GM12878 (cell line): ENCODE results near the gene DNAJC4.

Source experiments
- BHLHE40 ChIP-seq, 2 experiments: fragments of 450-650 bp in 1 of 2; IDR thresholded peaks; 2 replicates each; pipeline ENCODE4 v1.6.1; 2011 to 2017; ENCODE audit warnings: low read depth in 2 of 2, borderline replicate concordance in 1 of 2, improper control_type of control experiment in 1 of 2, low read length in 1 of 2, mild to moderate bottlenecking in 1 of 2
- CTCF ChIP-seq, 3 experiments: IDR thresholded peaks in 2 of 3; conservative IDR thresholded peaks in 1 of 3; 2 replicates each; pipeline ENCODE4 v1.5.1; 2011; ENCODE audit warnings: low read depth in 3 of 3, low read length in 3 of 3, mild to moderate bottlenecking in 3 of 3, control low read depth in 2 of 3, moderate library complexity in 2 of 3, inconsistent platforms in 1 of 3, mixed read lengths in 1 of 3; ENCODE audit not compliant: control insufficient read depth in 2 of 3, insufficient read depth in 1 of 3; ENCODE audit errors: extremely low read depth in 1 of 3
- EP300 ChIP-seq, 2 experiments: fragments of 150-350 bp in 1 of 2; IDR thresholded peaks; 2 replicates each; pipeline ENCODE4 v1.6.1; 2011 to 2012; ENCODE audit warnings: low read depth in 2 of 2, low read length in 2 of 2, borderline replicate concordance in 1 of 2, improper control_type of control experiment in 1 of 2, inconsistent platforms in 1 of 2; ENCODE audit not compliant: control insufficient read depth in 1 of 2
- EZH2 ChIP-seq: IDR thresholded peaks from 2 replicates; pipeline ENCODE4 v1.6.1; 2012; ENCODE audit warnings: low read depth, mild to moderate bottlenecking, control low read depth, inconsistent platforms, low read length, borderline replicate concordance; ENCODE audit not compliant: control insufficient read depth
- GABPA ChIP-seq: IDR thresholded peaks from 2 replicates; pipeline ENCODE4 v1.6.1; 2014; ENCODE audit warnings: antibody characterized with exemption, low read depth, mild to moderate bottlenecking, inconsistent platforms
- NR2C2 ChIP-seq: IDR thresholded peaks from 2 replicates; pipeline ENCODE4 v1.6.1; 2011; ENCODE audit warnings: borderline replicate concordance, low read depth; ENCODE audit not compliant: control insufficient read depth, insufficient read length
- PAX8 ChIP-seq: fragments of 450-650 bp; IDR thresholded peaks from 2 replicates; pipeline ENCODE4 v1.6.1; 2017; ENCODE audit warnings: mild to moderate bottlenecking, moderate library complexity
- RAD51 ChIP-seq: fragments of 450-650 bp; IDR thresholded peaks from 2 replicates; pipeline ENCODE4 v1.6.1; 2016; ENCODE audit warnings: moderate library complexity, mild to moderate bottlenecking, inconsistent platforms
- SP1 ChIP-seq: IDR thresholded peaks from one replicate; pipeline ENCODE4 v1.6.1; 2011; ENCODE audit warnings: low read depth, low read length
- SRF ChIP-seq, 2 experiments: IDR thresholded peaks; 2 replicates each; pipeline ENCODE4 v1.6.1; 2011; ENCODE audit warnings: low read depth in 2 of 2, low read length in 2 of 2, mild to moderate bottlenecking in 1 of 2, moderate library complexity in 1 of 2
- TCF12 ChIP-seq: IDR thresholded peaks from 2 replicates; pipeline ENCODE4 v1.6.1; 2011; ENCODE audit warnings: low read depth, mild to moderate bottlenecking, low read length
- TF ChIP-seq, protein P1 (sequence below): IDR thresholded peaks from 2 replicates; pipeline ENCODE4 v1.6.1; 2012; ENCODE audit warnings: low read depth, low read length, improper control_type of control experiment
- TF ChIP-seq, protein P2 (sequence below): fragments of 450-650 bp; formaldehyde crosslinking; IDR thresholded peaks from 2 replicates; pipeline ENCODE4 v1.4.0; 2022; ENCODE audit warnings: mild to moderate bottlenecking, moderate library complexity

GRCh38 chr11:64244107-64244506, 13.8 kb downstream of the DNAJC4 start:
- TF ChIP-seq PAX8 (no peak), SP1 (no peak), CTCF (IDR thresholded peaks at IDR 0.05 in 2 of 3, conservative IDR thresholded peaks at IDR 0.05 in 1 of 3; ENCODE audit: control insufficient read depth in 2 of 3, extremely low read depth in 1 of 3, insufficient read depth in 1 of 3, low read depth in 3 of 3, low read length in 3 of 3) (no peak), NR2C2 (no peak), EZH2 (no peak), EP300 (IDR thresholded peaks at IDR 0.05; ENCODE audit: borderline replicate concordance in 1 of 2, control insufficient read depth in 1 of 2, low read depth in 2 of 2, low read length in 2 of 2) (no peak), RAD51 (no peak), GABPA (no peak), BHLHE40 (IDR thresholded peaks at IDR 0.05; ENCODE audit: borderline replicate concordance in 1 of 2, low read depth in 2 of 2, low read length in 1 of 2) (no peak), SRF (IDR thresholded peaks at IDR 0.05; ENCODE audit: low read depth in 2 of 2, low read length in 2 of 2) (no peak), TCF12 (no peak)
- TF ChIP-seq, protein P1, sequence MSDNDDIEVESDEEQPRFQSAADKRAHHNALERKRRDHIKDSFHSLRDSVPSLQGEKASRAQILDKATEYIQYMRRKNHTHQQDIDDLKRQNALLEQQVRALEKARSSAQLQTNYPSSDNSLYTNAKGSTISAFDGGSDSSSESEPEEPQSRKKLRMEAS = no peak
- TF ChIP-seq, protein P2, sequence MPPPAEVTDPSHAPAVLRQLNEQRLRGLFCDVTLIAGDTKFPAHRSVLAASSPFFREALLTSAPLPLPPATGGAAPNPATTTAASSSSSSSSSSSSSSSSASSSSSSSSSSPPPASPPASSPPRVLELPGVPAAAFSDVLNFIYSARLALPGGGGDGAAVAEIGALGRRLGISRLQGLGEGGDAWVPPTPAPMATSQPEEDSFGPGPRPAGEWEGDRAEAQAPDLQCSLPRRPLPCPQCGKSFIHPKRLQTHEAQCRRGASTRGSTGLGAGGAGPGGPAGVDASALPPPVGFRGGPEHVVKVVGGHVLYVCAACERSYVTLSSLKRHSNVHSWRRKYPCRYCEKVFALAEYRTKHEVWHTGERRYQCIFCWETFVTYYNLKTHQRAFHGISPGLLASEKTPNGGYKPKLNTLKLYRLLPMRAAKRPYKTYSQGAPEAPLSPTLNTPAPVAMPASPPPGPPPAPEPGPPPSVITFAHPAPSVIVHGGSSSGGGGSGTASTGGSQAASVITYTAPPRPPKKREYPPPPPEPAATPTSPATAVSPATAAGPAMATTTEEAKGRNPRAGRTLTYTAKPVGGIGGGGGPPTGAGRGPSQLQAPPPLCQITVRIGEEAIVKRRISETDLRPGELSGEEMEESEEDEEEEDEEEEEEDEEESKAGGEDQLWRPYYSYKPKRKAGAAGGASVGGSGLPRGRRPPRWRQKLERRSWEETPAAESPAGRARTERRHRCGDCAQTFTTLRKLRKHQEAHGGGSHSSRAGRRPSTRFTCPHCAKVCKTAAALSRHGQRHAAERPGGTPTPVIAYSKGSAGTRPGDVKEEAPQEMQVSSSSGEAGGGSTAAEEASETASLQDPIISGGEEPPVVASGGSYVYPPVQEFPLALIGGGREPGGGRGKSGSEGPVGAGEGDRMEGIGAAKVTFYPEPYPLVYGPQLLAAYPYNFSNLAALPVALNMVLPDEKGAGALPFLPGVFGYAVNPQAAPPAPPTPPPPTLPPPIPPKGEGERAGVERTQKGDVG (CRISPR knock-in tag) = no peak
